CD4-positive, alpha-beta T cell treated with Interleukin-4 for 1 hour (primary cell): ENCODE results near the gene SRBD1.

Experiments used
- DNase-seq, 2 donors: peaks; one replicate each; pipeline ENCODE4 v3.0.0-alpha.2; 2020 to 2022

Gene SRBD1

DNA sequence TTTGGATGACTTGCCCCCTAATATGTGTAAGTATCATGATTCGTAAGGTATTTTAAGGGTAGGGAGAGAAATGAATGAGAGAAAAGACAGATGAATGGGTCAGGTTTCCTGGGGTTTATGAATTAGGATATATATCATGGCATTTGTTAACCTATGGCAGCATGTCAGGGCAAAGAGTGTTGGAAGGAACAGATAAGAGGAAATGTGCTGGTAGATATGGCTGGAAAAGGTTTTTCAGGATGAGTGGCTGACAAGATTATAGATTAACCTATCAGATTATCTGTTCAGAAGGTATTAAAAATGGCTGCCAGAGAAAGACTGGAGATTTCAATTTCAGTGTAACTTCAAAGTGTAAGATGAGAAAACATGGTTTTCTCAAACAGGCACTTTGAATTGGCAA, 67.8 kb downstream of the SRBD1 start:
- DNase-seq, result no peak

DNA sequence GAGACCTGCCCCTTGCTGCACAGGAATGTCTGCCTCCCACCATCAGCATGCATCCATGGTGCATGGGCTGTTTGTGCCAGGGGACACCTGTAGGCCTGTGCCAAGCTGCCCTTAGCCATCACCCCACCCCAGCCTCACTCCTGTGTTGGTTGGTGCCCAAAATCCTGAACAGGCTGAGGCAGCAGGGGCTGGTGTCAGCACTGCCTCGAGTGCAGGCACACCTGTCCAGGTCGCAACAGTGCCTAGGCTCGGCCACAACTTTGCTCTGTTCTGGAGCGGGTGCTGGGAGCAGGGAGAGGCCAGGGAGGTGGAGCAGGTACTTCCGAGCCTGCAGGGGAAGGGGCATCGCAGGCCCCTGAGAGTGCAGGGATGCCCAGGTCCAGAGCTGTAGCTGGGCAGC, 69.1 kb downstream of the SRBD1 start:
- no peak for DNase-seq

DNA sequence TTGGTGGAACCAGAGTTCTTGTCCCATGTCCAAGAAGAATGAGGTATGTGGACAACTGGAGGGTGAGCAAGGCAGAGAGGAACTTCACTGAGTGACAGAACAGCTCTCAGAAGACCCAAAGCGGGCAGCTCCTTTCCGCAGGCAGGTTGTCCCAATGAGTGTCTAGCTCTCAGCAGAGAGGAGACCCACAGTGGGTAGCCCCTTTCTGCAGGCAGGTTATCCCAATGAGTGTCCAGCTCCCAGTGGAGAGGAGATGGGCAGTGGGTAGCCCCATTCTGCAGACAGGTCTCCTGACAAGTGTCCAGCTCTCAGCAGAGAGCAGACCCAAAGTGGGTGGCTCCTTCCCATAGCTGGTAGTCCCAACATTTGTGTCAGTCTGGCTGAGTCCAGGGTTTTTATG, 69.6 kb downstream of the SRBD1 start:
- DNase-seq, result no peak

DNA sequence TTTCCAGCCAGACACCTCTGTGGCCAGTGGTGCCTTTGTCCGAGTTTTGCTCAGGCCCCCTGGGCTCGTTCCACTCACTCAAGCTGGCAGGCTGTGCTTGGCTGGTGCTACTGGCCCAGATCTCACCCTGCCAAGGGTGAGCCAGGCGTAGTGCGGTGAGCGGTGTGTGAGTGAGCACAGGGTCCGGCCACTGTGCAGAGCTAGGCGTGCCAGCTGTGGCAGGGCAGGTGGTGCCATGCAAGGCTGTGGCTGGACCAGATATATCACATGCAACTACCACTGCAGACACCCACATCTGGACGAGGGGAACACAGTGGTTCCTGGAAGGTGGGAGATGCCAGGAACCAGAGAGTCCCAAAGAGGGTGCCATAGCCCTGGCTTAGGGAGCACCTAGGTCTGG, 70.1 kb downstream of the SRBD1 start:
- no peak for DNase-seq

DNA sequence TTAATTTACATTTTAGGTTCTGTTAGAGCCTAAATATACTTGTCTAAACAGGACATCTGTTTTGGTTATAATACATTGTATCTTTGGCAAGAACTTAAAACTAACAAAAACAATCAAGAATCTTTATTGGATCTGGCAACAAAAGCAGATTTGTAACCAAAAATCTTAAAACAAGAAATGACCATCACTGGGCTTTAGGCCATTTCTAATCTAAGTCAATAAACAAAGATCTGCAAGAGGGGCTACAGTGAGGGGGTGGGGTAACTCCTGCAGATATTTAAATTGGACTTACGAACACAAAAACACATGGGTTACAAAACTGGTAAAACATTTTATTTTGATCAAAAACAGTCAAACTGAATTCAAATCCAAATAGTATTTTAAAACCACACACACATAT, 77.3 kb downstream of the SRBD1 start:
- no peak for DNase-seq

DNA sequence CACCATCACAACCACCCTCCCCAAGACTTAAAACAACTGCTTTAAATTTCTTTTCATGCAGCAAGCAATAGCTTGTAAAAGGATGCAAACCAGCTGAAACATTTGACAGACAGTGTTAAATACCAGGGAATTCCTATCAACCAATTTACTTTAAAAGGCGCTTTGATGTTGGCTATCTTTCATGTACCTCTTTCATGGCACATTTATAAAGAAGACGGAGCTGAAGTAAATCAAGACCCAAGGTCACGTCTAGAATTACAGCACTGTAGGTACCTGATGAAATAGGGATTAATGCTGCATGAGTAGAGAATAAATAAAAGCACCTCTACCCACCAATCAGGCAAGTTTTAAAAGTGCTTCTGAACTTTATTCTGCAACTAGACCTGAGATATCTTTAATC, 78.9 kb downstream of the SRBD1 start:
- no peak for DNase-seq

DNA sequence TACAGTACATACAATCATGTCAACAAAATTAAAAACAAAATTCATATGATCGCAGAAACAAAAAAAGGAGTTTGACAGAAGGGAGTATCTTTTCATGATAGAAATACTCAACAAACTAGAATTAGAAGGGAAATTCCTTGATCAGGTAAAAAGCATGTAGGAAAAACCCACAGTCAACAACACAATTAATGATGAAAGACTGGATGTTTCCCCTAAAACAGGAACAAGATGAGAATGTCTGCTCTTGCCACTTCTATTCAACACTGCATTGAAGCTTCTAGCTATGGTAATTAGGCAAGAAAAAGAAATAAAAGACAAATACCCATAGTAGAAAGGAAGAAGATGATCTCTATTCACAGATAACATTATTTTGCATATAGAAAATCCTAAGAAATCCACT, 87.1 kb downstream of the SRBD1 start:
- DNase-seq, result no peak

DNA sequence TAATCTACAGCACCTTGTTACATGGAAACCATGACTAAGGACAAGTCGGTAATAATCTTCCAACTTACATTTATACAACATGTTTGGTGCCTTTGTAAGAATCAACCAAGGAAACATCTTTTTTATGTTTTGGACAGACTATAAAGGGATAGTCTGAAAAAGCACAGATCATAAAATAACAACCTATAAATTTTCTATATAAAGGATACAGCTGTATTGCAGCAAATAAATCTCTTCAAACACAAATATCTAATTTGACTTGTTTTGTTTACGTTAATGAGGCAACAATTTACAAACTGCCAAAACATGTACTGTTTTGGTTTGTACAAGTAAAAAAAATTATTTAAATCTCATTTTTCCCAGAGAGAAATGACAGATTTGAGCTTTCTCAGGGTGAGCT, 92.5 kb downstream of the SRBD1 start:
- DNase-seq, result no peak

DNA sequence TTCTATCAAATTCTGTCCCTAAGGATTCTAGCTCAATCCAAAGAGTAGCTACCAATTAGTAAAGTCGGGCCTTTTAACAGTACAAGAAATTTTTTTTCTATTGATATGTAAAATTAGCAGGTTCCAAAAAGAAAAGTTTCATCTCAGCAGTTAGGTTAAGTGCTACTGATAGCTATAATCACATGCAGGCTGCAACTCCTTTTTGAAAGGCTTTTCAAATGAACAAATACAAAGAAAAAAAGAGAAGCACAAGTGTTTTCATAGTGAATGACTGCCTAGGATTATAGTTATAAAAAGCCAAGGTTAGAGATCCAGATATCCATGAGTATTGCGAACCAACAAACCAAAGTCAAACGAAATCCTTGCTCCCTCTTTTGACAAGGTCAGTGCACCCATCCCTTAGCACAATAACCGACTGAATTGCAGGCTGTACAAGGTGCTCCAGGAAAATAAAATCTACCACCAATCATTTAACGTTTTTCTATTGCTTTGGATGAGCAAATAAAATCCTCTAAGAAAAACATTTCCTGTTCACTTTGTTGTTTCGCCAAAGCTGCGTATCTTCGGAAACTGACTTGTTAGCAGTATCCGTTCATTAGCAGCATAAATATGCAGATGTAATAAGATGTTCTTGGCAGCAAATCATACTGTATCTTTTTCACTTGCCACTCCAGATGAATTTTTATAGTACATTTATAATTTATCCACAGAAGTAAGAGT, 100.2 kb downstream of the SRBD1 start:
- no peak for DNase-seq

DNA sequence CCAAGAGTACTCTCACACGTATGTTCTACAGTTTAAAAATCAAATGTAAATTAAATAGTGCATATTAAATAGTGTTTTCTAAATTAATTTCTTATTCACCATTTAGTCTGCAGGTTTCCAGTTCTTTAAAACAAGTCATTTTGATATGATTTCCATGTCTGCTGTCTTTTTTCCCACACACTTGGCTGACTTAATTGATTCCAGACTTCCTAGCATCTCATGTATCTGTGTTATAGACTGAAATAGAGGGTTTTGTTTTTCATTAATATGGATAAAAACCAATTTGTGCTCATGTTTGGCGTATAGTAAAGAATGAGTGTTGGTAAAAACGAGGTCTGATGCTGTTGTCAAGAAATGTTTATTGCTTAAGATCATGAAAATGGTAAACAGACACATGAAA, 104.3 kb downstream of the SRBD1 start:
- no peak for DNase-seq

DNA sequence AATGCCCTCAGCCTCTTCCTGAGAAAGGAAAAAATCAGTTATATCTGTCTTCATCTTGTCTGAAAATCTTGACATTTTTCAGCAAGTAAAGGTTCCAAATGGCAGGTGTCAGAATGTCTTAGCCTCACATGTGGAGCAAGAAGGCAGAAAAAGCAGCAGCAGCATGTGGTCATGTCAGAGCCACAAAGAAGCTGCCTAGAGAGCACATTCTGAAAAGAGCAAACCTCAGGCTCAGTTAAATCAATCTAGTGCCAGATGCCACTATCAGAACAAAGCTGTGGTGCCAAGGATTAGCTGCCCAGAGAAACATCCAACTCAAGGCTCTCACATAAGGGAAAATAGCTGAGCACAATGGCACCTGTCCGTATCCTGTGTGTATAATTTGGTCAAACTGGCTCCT, 105.9 kb downstream of the SRBD1 start:
- DNase-seq, result no peak

DNA sequence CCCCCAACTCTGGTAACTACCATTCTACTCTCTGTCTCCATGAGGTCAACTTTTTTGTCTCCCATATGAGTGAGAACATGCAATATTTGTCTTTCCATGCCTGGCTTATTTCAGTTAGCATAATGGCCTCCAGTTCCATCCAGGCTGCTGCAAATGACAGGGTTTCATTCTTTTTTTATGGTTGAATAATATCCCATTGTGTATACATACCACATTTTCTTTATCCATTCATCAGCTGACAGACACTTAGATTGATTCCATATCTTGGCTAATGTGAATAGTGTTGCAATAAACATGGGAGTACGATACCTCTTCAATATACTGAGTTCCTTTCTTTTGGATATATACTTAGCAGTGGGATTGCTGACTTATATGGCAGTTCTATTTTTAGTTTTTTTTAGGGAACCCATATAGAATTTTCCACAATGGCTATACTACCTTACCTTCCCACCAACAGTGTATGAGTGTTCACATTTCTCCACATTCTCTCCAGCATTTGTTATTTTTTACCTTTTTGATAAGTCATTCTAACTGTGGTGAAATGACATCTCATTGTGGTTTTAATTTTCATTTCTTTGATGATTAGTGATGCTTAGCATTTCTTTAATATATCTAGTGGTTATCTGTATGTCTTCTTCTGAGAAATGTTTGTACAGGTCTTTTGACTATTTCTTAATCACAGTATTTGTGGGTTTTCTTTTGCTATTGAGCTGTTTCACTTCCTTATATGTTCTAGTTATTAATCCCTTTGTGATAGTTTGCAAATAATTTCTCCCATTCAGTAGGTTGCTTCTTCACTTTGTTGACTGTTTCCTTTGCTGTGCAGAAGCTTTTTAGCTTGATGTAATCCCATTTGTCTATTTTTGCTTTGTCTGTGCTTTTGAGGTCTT, 112.2 kb downstream of the SRBD1 start:
- DNase-seq, result no peak

DNA sequence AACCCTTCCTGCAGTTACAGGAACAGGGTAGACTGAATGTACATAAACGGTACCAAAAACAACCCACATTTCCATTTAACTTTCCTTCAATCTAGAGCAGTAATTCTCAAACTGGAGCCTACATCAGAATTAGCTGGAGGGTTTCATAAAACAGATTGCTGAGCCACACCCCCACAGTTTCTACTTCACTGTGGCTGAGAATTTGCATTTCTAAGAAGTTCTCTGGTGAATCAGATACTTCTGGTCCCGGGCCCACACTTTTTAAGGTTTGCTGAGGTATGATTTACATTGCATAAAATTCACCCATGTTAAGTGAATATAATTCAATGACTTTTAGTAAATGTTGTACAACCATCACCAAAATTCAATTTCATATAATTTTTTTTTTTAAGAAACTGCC, 113.7 kb downstream of the SRBD1 start:
- DNase-seq, result no peak

DNA sequence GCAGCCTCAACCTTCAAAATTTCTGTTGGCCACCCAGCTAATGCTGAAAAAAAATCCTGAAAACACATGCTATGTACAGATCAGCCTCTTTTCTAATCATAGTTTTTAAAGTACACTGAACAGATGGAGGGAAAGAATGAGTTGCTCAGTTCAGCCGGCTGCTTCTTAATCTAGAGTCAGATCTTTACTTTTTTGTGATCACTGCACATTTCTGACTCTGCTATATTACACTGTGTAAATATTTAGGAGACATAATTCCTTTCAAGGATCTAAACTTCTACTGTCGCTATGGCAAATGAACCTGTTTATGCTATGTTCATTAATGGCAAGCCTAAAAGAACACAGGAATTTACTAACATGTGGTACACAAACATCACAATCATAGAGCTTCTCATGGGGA, 114.2 kb downstream of the SRBD1 start:
- no peak for DNase-seq

DNA sequence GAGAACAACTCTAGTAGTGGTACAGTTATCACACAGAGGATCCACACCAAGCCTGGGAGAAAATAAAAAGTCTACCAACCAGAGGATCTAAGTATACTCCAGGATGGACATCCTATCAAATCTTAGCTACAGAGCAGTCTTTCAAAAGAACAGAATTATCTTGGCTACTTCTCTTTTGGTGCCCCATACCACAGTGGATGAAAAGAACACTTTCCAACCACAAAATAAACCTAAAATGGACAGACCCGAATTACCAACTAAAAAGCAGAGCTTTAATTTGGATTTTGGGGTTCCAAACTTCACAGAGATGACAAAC, 116.1 kb downstream of the SRBD1 start:
- no peak for DNase-seq

DNA sequence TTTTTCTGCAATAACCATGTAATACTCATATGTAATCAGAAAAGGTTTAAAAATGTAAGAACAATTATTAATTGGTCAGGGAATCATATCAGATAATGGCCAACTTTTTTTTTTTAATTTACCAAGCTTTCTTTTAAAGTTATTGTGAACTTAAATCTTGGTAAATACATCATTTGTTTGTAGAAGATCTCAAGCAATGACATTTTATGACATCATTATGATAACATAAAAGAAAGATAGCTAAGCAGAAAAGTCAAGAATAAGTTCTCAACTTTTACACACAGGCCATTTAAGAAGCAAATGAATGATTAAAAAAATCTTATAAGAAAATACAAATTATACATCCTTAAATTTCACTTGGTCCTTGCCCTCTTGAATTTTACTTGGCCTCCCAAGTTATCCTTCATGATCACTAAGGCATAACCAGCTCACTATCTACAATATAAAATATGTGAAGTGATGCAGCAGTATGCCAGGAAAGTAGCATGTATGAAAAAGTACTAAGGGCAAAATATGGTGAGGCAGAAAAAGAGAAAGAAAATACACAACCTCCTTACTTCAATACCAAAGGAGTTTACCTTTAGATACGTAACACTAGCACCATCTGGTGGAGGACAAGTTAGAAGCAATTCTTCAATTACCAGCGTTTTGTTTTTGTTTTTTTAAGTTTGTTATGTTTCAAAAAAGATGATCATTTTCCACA, 116.6 kb downstream of the SRBD1 start:
- DNase-seq, result peak in 1 of 2 donors; percentile 44

DNA sequence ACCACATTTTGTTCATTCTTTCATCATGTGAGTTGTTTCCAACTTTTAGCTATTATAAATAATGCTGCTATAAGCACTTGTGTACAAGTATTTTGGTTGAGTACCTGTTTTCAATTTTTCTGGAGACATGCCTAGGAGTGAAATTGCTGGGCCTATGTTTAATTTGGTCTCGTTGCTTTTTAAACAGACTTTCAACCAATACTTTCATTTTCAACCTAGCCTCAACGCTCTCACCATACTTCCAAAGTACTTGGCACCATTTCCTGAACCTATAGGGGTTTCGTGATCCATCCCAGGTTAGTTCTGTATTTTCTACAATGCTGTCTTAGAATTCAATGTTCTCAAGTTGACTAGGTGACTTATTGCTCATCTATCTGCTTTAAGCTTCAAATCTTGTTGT, 126.1 kb downstream of the SRBD1 start:
- DNase-seq, result no peak

DNA sequence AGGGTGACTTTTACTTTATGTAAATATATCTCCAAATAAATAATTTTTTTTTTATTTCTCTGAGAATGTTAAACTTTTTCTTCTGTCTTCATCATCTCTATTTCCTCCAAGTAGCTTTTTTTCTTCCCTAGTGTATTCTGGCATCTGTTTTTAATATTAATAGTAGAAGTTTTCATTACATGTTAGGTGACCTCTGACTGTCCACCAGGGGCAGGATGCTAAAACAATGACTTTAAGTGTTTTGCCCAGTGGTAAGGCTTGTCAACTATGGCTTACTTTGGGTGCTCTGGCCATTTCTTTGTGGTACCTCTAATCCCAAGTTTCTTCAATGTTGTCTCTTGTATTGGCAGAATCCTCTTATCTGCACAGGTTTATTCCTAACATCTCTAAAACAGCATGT, 127.1 kb downstream of the SRBD1 start:
- no peak for DNase-seq

DNA sequence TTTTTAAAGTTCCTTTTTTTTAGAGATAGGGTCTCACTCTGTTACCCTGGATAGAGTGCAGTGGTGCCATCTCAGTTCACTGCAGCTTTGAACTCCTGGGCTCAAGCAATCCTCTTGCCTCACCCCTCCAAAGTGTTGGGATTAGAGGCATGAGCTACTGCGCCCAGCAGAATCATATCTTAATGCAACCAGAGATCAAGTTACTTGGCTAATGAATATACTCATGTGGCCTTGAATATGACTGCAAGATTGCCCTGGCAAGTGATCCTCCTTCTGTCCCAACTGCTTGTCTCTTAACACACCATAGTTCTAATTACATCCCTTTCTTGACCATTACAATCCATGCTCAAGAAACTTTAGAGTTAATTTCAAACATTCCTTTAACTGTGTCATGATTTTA, 133.5 kb downstream of the SRBD1 start:
- no peak for DNase-seq

DNA sequence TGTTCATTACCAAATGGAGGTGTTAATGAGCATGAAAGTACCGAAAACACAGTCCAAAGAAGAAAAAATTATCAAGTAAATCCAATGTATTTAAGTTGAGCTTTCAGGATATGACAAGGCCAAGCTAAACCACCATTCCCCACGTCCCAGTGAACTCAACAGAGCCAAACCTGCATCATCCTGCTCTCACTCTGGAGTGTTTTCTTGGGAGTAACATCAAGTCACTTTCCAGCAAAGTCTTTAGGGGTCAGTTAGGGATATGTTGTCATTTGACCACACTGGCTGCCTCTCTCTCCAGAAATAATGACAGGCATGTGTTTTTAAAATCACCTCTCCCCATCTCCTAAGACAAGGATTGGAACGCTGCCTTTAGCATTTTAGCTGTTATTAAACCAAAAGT, 140.5 kb downstream of the SRBD1 start:
- DNase-seq, result no peak

DNA sequence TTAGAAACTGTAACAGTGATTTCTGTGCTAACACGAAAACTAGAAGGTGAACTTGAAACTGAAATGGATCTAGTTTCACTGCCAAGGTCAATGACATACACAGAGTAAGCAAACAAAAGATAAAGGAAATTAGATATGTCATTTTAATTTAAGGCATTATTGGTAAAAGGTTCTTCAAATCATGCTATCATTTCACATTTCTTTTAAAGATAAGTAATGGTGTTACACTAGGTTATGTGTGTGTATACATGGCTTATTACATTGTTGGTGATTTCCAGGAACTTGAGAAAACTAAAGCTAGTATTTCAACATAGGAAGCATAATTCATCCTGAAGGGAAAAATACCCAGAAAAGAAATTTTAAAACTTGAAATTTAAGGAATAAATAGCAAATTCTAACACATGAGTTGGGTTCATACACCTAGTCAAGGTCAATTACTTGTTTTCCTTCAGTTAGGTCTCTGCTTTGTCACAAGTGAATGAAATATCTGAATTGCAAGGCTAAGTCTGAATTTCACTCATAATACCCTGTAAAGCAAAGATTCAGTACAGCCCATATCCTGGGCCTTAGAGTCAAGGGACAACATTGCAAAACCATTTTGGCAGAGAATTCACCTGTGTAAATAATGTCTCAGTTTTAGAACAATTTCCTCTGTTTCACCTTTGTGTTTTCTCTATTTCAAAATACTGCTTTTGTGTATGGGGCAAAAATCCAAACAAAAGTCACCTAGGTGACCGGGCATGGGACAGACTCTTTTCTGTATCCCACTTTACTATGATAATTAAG, 141.6 kb downstream of the SRBD1 start:
- no peak for DNase-seq

DNA sequence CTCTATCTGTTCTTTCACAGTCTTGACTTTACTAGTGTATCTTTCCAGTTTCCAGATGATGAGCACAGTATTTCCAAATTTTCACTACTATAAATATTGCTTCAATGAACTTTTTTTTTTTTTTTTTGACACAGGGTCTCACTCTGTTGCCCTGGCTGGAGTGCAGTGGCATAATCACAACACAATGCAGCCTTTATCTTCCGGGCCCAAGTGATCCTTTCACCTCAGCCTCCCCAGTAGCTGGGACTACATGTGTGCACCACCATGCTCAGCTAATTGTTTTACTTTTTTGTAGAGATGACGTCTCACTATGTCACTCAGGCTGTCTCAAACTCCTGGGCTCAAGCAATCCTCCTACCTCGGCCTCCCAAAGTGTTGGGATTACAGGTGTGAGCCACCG, 142.8 kb downstream of the SRBD1 start:
- no peak for DNase-seq

DNA sequence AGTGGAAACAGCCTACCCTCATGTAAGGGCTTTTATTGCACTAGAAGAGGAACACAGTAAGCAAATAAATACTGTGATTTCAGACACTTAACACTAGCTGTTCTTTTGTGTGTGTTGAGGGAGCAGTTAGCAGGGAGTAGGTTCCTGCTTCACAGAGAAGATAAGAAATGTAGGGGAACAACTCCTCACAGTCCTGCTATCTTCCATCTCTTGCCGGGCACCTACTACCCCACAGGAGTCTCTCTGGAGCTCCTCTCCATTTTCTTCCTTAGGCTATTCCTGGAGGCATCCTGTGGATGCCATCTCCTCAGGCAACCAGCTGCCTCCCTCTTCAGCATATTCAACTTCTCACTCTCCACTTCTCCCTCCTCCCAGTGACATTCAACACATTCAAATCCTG, 145.0 kb downstream of the SRBD1 start:
- DNase-seq, result no peak
